NCI-H526 treated with DMSO at 0.1 percent for 48 hours (cell line): ENCODE data around the gene FSIP1.
"Not testable (repeated sequence)": the region's sequence is repeated elsewhere in the genome, so short reads cannot be mapped to it uniquely, and the experiment has no call there.

Source experiments
- DNase-seq: peaks from one replicate; lab custom pipeline; 2025; lab: John Stamatoyannopoulos, UW

The FSIP1 gene

GRCh38 chr15:39782441-39783138 lies at the start of gene FSIP1:
TSS of gene FSIP1 (minus strand) at chr15:39782841. CDS start at chr15:39776524, 6,317 bp downstream.
- peak; percentile 95 for DNase-seq

- DNase-seq: no peak
Measured at GRCh38 chr15:39830166-39830565, 47.5 kb upstream of the FSIP1 start.

- DNase-seq: no peak
Measured at GRCh38 chr15:39828374-39828931, 45.8 kb upstream of the FSIP1 start.

GRCh38 chr15:39826975-39827374 lies 44.3 kb upstream of the FSIP1 start:
- no peak for DNase-seq

GRCh38 chr15:39823634-39824033 lies 41.0 kb upstream of the FSIP1 start:
- no peak for DNase-seq

DNA sequence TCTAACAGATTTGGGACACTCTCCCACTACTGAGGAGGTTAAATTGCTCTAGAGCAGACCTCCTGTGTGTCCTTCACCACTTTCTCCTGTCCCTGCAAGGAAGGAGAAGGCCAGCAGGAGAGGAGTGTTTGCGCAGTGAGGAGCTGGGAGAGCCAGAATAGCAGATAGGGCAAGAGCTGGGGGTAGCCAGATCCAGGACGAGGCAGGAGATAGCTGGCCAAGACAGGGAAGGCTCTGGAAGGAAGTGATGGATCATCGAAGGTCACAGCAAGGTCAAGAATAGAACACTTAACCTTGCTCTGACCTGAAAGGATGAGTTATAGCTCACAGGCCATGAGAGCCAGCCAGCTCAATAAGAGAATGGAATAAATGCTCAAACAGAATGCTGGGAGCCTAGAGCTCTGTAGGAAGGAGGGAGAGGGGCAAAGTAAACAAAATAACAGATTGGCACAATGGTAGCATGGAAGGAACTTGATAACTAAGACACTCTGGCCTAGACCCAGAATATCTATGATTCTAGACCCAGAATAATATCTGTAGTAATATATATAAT lies 37.5 kb upstream of the FSIP1 start:
- DNase-seq: no peak

DNA sequence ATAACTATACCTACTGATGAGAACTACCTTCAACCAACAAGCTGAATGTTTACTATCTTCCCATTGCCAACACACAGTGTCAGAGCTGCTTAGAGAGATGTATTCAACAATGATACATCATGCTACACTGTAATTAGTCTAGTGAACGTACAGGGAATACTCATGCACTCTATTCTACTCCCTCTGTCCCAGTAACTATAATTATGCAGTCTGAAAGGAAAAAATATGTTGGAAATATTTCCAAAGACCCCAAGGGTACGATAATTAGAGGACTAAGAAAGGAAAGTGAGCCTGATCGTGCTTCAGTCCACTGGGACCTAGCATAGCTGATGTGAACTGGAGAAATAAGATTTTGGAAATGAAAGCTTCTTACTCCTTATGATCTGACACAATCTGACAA lies 36.9 kb upstream of the FSIP1 start:
- no peak for DNase-seq

DNA sequence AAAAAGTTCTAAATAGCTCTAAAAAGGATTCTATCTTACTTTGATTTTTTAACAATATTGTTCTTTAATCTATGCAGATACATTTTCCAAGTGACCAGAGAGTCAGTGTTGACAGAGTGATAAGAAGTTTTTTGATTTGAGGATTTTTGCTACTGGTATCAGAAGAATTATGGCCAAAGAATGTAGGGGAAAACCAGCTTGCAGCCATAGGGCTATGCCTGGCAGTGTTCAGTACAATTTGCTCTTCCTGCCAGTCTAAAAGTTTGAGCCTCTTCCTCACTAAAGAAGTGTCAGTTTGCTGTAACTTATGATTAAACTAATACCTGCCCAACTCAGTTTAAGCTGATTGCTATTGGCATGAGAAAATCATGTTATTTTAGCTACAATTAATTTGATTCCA lies 35.3 kb upstream of the FSIP1 start:
- DNase-seq: no peak

DNA sequence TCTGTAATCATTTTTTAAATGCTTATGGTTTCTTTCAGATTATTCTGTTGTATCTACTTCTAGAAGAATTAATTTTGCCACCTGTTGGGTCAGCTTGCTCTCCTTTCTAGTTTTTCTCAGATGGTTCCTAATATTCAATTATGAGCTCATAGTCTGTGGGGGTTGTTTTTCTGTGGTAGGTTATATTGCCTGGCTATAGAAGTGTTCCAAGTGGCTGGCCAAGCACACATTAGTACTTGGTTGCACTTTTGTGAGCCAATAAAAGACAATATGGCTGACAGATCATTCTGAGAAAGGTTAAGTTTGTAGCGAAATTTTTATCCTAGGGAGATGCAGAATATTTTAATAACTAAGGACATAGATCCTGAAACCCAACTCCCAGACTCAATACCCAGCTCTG lies 31.8 kb upstream of the FSIP1 start:
- no peak for DNase-seq

GRCh38 chr15:39812651-39813050 lies 30.0 kb upstream of the FSIP1 start:
- DNase-seq: not testable (repeated sequence)

GRCh38 chr15:39808909-39809308 lies 26.3 kb upstream of the FSIP1 start:
- no peak for DNase-seq

DNA sequence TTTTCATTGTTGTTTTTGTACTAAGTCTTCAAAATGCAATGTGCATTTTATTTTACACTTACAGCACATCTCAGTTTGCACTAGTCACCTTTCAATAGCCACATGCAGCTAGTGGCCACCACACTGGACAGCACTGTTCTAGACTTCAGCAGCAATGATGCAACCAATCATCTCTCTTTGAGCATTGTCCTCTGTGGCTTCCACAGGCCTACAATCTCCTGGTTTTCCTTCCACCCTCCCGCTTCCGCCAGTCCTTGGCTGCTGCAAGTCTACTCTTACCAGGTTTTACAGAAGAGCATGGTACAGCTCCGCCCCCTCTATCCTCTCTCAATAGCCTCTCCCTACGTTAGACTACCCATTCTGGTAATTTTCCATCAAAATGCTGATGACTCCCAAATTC lies 25.1 kb upstream of the FSIP1 start:
- no peak for DNase-seq

- peak; percentile 9 for DNase-seq
Measured at GRCh38 chr15:39804026-39804425, 21.4 kb upstream of the FSIP1 start.

GRCh38 chr15:39803016-39803415 lies 20.4 kb upstream of the FSIP1 start:
- DNase-seq: no peak

- no peak for DNase-seq
Measured at GRCh38 chr15:39801641-39802309, 19.1 kb upstream of the FSIP1 start.

GRCh38 chr15:39799552-39800011 lies 16.9 kb upstream of the FSIP1 start:
- no peak for DNase-seq

GRCh38 chr15:39798382-39798781 lies 15.7 kb upstream of the FSIP1 start:
- no peak for DNase-seq

- DNase-seq: no peak
Measured at GRCh38 chr15:39797407-39797806, 14.8 kb upstream of the FSIP1 start.

DNA sequence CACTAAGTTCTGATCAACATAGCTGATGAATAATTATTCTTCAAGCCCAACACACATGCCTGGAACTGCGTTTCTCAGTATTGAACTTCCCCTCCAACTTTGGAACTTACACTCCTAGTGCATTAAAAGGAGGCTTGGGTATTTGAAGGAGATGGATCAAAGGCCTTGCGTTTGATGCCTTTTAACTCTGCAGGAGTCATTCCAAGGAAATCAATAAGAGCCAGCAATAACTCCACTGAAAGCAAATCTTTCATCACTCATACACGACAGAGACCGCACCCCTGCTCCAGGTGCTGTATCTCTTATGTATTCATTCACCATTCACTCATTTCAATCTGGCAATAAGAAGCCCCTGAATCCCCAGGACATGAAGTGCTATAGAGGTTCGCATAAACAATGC lies 14.0 kb upstream of the FSIP1 start:
- no peak for DNase-seq

GRCh38 chr15:39795486-39795885 lies 12.8 kb upstream of the FSIP1 start:
- no peak for DNase-seq

DNA sequence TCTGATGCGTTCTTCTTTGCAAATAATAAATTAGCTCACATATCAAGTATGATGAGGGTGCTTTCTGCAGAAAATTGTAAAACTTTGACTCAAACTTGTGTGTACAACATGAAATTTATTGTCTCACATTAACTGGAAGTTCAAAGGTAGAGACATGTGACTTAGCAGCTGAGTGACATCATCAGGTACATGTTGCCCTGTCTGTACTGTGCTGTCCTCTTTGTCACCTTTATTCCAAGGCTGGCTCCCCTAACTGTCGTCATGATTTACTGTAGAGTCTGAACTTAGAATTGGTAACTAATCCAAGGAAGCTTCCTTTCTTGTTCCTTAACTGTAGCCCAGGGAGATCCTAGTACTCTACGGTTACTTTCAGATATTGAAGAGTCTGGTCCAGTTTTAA lies 12.3 kb upstream of the FSIP1 start:
- DNase-seq: no peak

- no peak for DNase-seq
Measured at GRCh38 chr15:39793923-39794322, 11.3 kb upstream of the FSIP1 start.

DNA sequence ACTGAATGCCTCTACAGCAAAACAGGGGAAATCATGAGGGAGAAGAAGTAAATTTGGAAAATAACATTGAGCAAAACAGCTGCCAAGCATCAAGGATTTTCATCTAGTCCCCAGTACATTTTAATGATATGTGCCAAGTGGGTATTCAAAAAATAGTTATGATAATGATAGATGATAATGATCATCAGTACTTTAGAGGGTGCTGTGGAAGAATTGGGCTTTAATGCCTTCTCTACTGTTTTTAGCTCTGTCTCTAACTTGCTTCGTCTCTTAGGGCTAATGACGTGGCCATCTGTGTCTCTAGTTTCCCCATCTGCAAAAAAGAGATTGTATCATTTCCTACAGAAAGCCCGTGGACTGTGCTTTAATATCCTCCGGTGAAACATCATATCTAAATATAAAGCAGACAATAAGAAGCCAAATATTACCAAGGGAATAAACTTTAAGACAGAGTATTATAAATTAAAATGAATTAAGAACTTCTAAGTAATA lies 10.2 kb upstream of the FSIP1 start:
- DNase-seq: no peak
